Esophagus (tissue), 2 donors: ENCODE measurements around the gene BAK1. TPM values are rescaled to one million over a fixed set of nuclear protein-coding genes. Genes with fewer than 3 reads are reported as not detected.
"Not testable (repeated sequence)": the region's sequence is repeated elsewhere in the genome, so short reads cannot be mapped to it uniquely, and the experiment has no call there.

Experiments
- H3K27ac ChIP-seq, 2 donors: one replicate each; pipeline ENCODE4 v1.5.1; 2013; ENCODE audit warnings: low read depth in 2 of 2, mild to moderate bottlenecking in 2 of 2, inconsistent platforms in 1 of 2, low read length in 1 of 2, moderate library complexity in 1 of 2
- H3K27me3 ChIP-seq, 2 donors: one replicate each; pipeline ENCODE4 v1.6.1; 2013; ENCODE audit warnings: low read length in 2 of 2, control low read depth in 1 of 2, mild to moderate bottlenecking in 1 of 2; ENCODE audit not compliant: insufficient read depth in 2 of 2, control insufficient read depth in 1 of 2
- H3K36me3 ChIP-seq, 2 donors: one replicate each; pipeline ENCODE4 v1.6.1; 2013; ENCODE audit warnings: low read length in 1 of 2; ENCODE audit not compliant: control insufficient read depth in 2 of 2, insufficient read depth in 2 of 2
- H3K4me1 ChIP-seq, 2 donors: one replicate each; pipeline ENCODE4 v1.6.1; 2013; ENCODE audit warnings: low read length in 1 of 2; ENCODE audit not compliant: control insufficient read depth in 2 of 2, insufficient read depth in 2 of 2
- H3K4me3 ChIP-seq, 2 donors: one replicate each; pipeline ENCODE4 v1.5.1; 2013; ENCODE audit warnings: low read length in 2 of 2, mild to moderate bottlenecking in 2 of 2, low read depth in 1 of 2, moderate library complexity in 1 of 2
- H3K9me3 ChIP-seq, 2 donors: one replicate each; pipeline ENCODE4 v1.6.1; 2013; ENCODE audit warnings: mild to moderate bottlenecking in 2 of 2, low read depth in 1 of 2, low read length in 1 of 2, moderate library complexity in 1 of 2; ENCODE audit not compliant: control insufficient read depth in 2 of 2, insufficient read depth in 1 of 2
- whole genome bisulfite sequencing, 2 donors: extraction: QIAGEN DNeasy Blood & Tissue Kit; methylation state at CpG; one replicate each; pipeline ENCODE4 v1.1.7; 2013; 5-methylcytosine and 5-hydroxymethylcytosine counted together
- polyA plus RNA-seq, 2 donors: library from polyadenylated mRNA; stranded (reverse); fragments of 200-250 nt; gene quantifications; one replicate each; pipeline ENCODE4 v1.2.3, GENCODE V29; 2013
- donor health status: healthy with polysubstance abuse.
- donor health status: Bipolar disorder and iron deficiency.

BAK1 gene
- polyA plus RNA-seq, 2 donors: 20.4 to 22.6 TPM

- H3K4me1 ChIP-seq, H3K4me3 ChIP-seq, H3K27ac ChIP-seq, H3K9me3 ChIP-seq, H3K27me3 ChIP-seq, H3K36me3 ChIP-seq: not testable (repeated sequence)
- WGBS, 2 donors: 88 to 89% methylated on average over 11 of the region's 11 CpGs
These were observed 34.8 kb downstream of the BAK1 start for GRCh38 chr6:33545292-33545691.

GRCh38 chr6:33543116-33543515, 37.0 kb downstream of the BAK1 start:
- Histone ChIP-seq H3K9me3 (no peaks in the 10 kb centered on the region), H3K27ac (no peak overlapping the region), H3K27me3 (no peaks in the 10 kb centered on the region), H3K4me1 (no peaks in the 10 kb centered on the region), H3K4me3 (no peak overlapping the region), H3K36me3 (no peaks in the 10 kb centered on the region)
- 86% methylated on average over 4 of the region's 4 CpGs for WGBS, 2 donors

- no peak overlapping the region for H3K4me3 ChIP-seq
- no peaks in the 10 kb centered on the region for H3K27me3 ChIP-seq
- 88 to 100% methylated on average over 1 of the region's 1 CpG for WGBS, 2 donors
- no peaks in the 10 kb centered on the region for H3K4me1 ChIP-seq
- H3K9me3 ChIP-seq: no peaks in the 10 kb centered on the region
- H3K36me3 ChIP-seq: no peaks in the 10 kb centered on the region
- H3K27ac ChIP-seq: no peak overlapping the region
These were observed 39.3 kb downstream of the BAK1 start for GRCh38 chr6:33540768-33541167.

- H3K27me3 ChIP-seq: no peaks in the 10 kb centered on the region
- H3K4me1 ChIP-seq: no peaks in the 10 kb centered on the region
- H3K36me3 ChIP-seq: no peaks in the 10 kb centered on the region
- 95 to 97% methylated on average over 3 of the region's 3 CpGs for WGBS, 2 donors
- H3K27ac ChIP-seq: no peak overlapping the region
- H3K4me3 ChIP-seq: no peak overlapping the region
- H3K9me3 ChIP-seq: no peaks in the 10 kb centered on the region
These were observed 45.4 kb downstream of the BAK1 start for GRCh38 chr6:33534702-33535101.

- H3K27me3 ChIP-seq, H3K9me3 ChIP-seq, H3K4me1 ChIP-seq, H3K27ac ChIP-seq, H3K36me3 ChIP-seq, H3K4me3 ChIP-seq: not testable (repeated sequence)
- 76 to 80% methylated on average over 22 of the region's 22 CpGs for WGBS, 2 donors
These were observed 46.8 kb downstream of the BAK1 start for GRCh38 chr6:33533163-33533869.

- not testable (repeated sequence) for H3K36me3 ChIP-seq, H3K27ac ChIP-seq, H3K4me3 ChIP-seq, H3K4me1 ChIP-seq, H3K27me3 ChIP-seq, H3K9me3 ChIP-seq
- WGBS, 2 donors: 95 to 98% methylated on average over 9 to 19 of the region's 25 CpGs
These were observed 47.6 kb downstream of the BAK1 start for GRCh38 chr6:33532431-33532830.

- not testable (repeated sequence) for H3K4me1 ChIP-seq, H3K9me3 ChIP-seq, H3K4me3 ChIP-seq, H3K27me3 ChIP-seq, H3K36me3 ChIP-seq, H3K27ac ChIP-seq
These were observed 49.5 kb downstream of the BAK1 start for GRCh38 chr6:33530617-33531016.

Other genes with a start within 250 kb of the BAK1 start
- gene KIFC1, start 188.5 kb downstream of the BAK1 start, polyA plus RNA-seq: 10 to 100 TPM; 12.5 to 15.0 TPM
- 10 to 100 TPM; 27.3 to 46.0 TPM for gene PHF1, start 169.3 kb downstream of the BAK1 start, polyA plus RNA-seq
- 100 to 1,000 TPM in 1 of 2 donors, 10 to 100 TPM in 1; 80.2 to 119 TPM for gene CUTA, start 162.2 kb downstream of the BAK1 start, polyA plus RNA-seq
- gene SYNGAP1, start 160.2 kb downstream of the BAK1 start, polyA plus RNA-seq: 10 to 100 TPM in 1 of 2 donors, 1 to 10 TPM in 1; 4.1 to 18.2 TPM
- gene ZBTB9, start 125.7 kb downstream of the BAK1 start, polyA plus RNA-seq: 1 to 10 TPM; 3.6 to 3.9 TPM
- gene ITPR3, start 41.0 kb upstream of the BAK1 start, polyA plus RNA-seq: 10 to 100 TPM; 11.9 to 15.0 TPM
- 10 to 100 TPM; 56.1 to 93.7 TPM for gene UQCC2, start 131.4 kb upstream of the BAK1 start, polyA plus RNA-seq
- under 1 TPM; 0.65 to 0.96 TPM for gene IP6K3, start 166.6 kb upstream of the BAK1 start, polyA plus RNA-seq
- gene LEMD2, start 208.9 kb upstream of the BAK1 start, polyA plus RNA-seq: 10 to 100 TPM; 39.8 to 43.2 TPM
- gene MLN, start 223.7 kb upstream of the BAK1 start, polyA plus RNA-seq: not detected